ENCODE measurements around the gene TSACC.

The TSACC gene

DNA sequence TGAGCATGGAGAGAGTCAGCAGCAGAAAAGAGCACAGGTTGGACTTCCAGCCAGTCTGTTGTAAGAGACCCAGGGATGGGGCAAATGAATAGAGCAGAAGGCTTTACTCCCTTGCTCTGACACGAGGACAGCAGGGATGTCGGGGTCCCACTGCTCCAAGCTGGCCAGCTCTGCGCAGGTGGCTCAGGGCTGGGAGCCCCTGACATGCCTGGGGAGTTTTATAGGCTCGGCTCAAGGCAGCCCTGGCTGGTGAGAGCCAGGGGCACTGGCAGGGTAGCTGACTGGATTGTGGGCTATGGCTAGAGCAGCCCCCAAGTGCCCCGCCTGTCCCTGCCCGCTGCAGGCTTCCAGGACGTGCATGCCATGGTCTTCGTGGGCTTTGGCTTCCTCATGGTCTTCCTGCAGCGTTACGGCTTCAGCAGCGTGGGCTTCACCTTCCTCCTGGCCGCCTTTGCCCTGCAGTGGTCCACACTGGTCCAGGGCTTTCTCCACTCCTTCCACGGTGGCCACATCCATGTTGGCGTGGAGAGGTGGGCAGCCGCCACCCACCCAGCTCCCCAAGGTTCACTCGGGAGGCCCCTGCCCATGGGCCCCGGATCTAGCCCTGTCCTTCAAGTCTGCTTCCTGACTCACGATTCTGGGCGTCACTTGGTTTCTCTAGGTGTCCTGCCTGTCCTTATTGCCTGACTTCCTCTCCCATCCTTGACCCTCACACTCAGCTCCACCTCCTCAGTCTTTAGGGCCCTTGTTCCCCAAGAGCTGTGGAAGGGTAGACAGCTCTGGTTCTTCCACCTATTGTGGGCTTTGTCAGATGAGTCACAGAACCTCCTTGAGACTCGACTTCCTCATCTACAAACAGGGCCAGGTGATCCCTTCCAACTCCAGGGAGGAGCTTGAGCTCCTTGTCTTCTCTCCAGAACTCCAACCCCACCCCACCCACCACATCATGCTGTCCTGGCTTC lies 38.9 kb downstream of the TSACC start:
- no peak for DNase-seq

DNA sequence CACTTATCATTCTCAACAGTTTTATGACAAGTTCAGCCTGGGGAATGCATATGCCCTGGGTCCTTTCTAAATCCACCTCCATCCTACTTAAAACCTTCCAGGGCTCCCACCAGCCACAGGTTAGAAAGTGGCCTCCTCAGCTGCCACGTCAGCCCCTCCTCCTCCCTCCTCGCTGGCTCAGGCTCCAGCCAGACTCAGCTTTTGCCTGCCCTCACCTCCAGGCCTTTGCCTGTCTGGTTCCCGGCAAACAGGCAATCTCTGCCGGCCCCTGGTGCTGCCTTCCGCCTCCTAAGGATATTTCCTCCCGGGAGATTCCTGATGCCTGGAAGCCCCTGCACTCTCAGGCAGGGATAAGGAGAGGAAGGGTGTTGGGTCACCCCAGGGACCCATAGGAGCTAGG lies 40.2 kb downstream of the TSACC start:
- DNase-seq: no peak

DNA sequence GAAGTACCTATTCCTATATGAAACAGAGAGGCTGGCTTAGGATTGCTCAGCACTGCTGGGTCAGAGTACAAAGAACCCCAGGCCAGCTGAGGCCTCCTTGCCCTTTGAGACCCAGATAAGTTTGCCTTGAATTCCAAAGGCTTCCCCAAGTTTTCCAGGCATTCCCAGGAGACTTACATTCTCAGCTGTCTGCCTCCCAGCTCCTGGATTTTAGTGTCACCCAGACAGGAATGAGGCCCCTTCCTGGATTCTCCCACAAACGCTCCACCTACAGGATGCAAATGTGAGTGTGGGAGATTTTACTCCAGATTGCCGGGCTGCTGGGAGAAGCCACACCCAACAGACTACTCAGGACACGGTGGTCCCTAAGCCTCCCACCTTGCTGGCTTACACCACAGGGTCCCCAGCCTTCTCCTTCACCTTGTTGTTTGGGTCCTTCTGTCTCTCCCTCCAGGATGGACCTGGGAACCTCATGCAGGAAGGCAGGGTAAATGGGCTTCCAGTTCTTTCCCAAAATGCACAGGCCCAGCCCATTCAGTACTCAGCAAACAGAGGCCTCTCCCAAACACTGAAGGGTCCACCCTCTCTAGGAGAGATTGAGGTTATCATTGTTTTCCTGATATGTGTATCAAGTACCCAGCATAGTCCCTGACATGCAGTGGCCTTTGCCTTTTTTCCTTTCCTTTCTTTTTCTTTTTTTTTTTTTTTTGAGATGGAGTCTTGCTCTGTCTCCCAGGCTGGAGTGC lies 41.3 kb downstream of the TSACC start:
- peak; percentile 55 for DNase-seq

DNA sequence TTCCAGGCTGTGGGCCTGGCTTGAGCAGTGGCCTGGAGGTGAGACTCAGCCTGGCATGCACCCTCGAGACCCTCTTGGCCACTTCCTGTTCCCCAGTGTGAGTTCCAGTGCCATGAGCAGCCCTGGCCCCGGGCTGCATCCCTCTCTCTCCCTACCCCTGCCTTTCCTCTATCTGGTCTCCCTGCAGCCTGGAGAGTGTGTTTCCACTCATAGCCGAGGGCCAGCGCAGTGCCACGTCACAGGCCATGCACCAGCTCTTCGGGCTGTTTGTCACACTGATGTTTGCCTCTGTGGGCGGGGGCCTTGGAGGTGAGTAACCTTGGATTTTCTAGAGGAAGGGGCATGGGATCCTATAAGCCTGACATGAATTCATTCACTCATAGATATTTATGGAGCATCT lies 44.2 kb downstream of the TSACC start:
- no peak for DNase-seq

DNA sequence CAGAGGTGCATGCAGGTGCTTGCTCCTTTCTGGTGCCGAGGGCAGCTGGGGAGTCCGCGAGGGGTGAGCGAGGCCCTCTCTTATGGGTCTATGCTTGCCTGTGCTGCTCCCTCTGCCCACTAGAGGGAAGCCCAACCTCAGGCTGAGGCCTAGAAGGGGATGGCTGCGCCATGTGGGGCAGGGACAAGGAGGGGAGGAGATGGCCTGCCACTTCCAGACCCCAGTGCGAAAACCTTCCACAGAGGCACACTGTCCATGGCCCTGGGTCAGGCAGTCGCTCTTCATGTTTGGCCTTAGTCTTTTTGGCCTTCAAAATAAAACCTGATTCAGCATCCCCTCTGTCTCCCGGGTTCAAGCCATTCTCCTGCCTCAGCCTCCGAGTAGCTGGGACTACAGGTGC lies 44.7 kb downstream of the TSACC start:
- DNase-seq: peak; percentile 52

DNA sequence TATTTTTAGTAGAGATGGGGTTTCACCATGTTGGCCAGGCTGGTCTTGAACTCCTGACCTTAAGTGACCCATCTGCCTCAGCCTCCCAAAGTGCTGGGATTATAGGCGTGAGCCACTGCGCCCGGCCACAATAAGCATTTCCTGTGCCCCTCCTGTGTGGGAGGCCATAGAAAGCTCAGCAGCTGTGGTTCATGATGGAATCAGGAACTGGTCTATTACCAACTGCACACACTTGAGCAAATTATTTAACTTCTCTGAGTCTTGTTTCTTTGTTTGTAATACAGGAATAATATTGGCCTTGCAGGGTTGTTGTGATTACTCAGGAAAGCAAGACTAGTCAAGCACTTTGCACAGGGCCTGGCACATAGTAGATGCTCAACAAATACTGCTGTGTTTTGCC lies 45.7 kb downstream of the TSACC start:
- DNase-seq: no peak

DNA sequence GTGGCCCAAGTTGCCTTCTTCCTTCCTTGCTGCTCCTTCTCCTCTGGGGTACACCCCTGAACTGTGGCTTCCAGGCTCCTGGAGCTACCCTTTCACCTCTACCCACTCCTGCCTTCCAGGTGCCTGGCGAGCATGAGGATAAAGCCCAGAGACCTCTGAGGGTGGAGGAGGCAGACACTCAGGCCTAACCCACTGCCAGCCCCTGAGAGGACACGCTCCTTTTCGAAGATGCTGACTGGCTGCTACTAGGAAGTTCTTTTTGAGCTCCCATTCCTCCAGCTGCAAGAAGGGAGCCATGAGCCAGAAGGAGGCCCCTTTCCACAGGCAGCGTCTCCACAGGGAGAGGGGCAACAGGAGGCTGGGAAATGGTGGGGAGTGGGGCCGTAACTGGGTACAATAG lies 46.3 kb downstream of the TSACC start:
- DNase-seq: no peak

DNA sequence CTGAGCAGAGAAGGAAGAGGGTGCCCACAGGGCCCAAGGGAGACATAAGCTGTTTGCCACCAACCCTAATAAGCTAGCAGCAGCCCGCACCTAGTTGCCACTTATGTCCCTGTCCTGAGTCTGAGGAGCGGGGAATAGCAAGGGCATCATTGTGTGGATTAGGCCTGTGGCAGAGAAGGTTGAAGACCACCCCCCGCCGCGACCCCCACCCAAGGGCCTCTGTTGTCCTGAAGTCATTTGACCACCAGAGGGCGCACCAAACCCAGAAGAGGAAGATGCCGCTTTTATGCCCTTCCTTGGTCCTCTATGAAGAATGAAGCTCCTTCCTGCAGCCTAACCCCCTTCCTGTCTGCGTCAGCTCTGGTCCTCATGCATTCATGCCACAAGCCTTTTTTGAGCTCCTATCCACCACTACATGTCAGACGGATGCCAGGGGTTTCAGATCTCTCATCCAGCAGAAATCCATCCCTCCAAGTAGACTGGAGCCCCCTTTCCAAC lies 47.3 kb downstream of the TSACC start:
- DNase-seq: peak; percentile 74

DNA sequence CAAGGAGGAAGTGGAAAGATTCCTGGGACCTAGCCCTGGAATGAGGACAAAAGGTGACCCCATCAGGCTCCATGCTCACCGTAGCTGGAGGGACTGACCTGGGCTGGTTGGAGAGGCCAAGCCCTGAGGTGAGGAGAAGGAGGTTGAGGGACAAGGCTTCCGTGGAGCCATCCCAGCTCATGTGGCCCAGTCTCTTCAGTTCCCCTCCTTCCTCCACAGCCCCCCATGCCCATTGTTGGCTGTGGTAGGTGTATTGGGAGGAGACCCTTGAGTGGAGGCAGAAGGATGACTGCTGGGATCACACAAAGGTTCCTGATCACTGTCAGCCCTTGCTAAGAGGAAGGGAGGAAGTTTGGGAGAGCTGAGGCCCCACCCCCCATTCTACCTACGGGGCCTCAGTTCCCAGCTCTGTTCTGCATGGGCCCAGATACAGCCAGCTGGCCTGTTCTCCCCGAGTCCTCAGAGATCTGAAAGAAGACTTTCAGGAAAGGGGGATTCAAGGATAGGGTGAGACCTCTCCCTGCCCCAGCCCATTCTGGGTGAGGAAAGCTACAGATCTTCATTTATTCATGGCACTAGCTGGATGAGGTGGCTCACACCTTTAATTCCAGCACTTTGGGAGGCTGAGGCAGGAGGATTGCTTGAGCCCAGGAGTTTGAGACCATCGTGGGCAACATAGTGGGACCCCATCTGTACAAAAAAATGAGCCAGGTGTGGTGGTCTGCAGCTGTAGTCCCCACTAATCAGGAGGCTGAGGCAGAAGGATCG lies 48.0 kb downstream of the TSACC start:
- no peak for DNase-seq

DNA sequence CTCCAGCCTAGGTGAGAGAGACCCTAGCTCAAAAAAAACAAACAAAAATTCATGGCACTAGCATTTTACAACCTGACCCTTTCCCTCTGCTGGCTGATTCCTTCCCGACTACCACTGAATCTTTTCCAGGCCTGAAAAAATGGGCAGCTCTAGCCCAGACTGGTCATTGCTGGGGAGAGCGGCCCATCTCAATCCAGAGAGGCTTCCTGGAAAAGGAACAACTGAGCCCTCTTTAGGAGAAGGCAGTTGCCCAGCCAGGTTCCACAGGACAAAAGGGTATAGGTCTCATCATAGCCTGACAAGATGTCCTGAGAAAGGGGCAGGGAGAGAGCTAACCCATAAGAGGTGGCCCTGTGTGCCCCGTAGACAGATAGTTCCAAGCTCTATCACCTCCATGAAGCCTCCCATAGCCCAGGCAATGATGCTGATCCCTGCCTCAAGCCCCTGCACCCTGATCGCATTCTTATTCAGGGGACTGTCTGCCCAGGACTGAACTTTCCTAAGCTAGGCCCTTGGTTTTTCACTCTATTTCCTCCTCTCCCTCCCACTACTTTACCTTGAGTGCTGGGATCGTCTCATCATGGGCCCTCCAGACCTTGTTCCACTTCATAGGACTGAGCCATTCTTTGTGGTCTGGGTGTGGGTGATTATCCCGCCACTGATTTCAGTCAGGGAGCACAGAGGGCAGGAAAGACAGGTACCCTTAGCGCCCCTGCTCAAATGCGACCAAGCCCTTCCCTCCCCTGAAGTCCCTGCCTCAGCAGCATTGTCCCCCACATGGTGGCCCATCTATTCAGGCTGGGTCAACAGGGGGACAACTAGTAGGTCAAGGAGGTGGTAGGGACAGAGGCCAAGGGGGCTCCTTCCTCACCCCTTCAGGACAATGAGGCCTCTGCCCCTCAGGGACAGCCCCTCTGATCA lies 48.9 kb downstream of the TSACC start:
- no peak for DNase-seq

DNA sequence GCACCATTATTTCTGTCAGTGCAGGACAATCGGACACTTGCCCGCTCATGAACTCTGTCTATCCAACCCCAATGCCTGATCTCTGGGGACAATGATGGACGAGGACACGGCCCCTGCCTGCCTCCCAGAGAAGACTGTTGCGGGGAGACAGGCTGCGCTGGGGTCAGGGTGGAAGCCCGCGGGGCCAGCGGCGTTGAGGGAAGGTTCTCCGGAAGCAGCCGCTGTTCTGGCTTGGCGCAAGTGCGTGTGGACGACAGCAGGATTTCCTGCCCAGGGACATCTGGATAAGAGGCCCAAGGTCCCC lies 49.5 kb downstream of the TSACC start:
- DNase-seq: no peak

DNA sequence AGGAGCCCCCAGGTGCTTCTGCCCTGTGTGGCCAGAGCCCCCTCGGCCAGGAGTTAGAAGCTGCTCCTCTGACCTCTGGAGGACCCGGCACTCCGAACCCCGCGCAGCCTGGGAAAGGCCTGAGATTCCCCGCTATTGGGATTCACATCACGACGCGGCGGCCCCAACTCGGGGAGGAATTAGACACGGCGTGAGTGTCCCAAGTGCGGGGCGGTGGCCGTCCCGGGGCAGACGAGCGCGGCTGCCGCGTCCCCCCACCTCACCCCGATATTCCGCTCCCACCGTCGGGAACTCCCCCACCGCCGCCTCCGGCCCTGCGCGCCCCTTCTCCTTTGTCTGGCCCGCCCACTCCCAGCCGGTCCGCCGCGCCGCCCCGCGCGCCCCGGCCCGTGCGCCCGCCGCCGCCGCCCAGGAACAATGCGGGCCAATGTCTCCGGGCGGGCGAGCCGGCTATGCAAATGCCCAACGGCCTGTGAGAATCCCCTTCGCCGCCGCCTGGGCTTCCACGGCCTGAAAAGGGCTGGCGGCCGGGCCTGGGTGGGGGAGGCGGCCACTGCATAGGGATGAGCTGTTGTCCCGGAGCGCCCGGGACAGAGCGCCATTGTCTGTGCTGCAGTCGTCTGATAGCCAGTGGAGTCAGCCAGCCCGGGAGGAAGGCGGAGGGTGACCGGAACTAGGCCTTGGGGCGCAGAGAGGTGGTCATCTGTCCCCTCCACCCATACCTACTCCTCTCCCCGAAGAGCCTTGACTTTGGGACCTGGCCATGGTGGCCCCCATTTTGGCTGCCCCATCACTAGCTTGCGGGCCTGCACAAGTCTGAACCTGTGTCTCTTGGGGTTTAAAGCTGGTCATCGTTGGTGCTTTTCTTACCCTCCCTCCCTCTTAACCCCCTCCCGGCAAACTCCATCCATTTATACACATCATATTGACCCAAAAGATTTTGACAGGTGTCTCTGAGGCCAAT lies 50.1 kb downstream of the TSACC start:
- DNase-seq: no peak

DNA sequence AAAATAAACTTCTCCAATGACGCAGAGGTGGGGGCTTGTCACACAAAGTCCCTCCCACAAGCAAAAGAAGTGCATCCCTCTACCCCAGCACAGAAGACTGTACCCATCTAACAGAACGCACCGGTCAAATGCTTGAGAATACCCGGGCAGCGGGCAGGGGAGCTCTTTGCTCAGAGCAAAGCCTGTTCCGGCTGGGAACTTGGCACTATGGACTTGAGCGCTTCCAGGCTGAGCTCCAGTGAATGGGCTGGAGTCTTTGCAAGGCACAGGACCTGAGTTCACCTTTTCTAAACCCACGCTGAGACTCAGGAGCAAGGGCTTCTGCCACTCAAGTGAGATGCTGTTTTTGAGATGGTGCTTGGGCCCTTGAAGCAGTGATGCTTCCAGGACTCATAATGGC lies 51.0 kb downstream of the TSACC start:
- DNase-seq: no peak

DNA sequence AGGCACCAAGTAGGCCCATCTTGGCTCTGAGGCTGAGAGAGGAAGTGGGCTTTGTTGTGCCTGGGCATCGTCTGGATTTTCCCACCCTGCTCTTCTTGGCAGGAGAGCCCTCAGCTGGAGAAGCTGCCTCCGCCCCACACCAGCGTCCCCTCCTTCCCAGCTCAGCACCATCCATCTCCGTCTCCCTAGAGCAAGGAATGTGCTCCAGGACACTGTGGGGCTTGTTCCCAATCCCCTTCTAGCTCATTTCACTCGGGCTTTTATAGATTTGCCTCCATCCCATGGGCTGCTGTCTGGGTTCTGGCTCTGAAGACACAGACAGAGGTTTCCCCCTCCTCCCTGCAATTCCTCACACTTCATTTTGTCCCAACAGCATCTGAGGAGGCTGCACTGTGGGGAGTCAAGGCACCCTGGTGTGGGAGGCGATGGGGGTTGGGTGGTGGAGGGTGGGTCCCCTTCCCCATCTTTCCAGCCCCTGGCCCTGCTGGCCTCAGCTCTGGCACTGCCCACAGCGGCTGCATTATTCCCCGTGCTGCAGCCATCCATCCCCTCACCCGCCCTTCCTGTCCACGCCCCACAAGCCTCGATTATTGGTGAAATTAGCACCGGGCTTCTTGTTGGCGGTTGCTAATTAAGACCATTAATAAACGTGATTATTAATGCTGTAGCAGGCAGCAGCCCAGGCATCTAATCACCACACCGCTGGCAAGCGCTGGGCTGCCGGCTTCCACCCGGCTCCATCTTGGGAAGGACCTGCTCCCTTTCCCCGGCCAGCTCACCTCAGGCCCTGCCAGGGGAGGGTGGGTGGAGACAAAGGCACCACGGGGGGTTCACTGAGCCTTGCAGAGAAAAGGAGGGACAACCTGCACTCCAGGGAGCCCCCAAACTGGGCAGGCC lies 52.4 kb downstream of the TSACC start:
- no peak for DNase-seq

DNA sequence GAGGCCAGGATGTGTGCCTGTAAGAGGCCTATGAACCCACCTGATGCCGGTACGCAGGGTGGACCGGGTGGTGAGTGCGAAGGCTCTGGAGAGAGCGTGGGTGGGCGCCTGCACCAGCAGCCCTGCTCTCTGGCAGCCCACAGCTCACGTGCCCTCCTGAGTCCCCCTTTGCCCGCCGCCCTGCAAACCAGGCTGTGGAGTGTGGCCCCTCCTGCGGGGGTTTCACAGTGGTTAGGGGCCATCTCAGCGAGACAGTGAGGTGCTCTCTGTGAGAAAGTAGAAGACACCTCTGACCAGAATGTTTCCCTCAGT lies 53.0 kb downstream of the TSACC start:
- DNase-seq: no peak

DNA sequence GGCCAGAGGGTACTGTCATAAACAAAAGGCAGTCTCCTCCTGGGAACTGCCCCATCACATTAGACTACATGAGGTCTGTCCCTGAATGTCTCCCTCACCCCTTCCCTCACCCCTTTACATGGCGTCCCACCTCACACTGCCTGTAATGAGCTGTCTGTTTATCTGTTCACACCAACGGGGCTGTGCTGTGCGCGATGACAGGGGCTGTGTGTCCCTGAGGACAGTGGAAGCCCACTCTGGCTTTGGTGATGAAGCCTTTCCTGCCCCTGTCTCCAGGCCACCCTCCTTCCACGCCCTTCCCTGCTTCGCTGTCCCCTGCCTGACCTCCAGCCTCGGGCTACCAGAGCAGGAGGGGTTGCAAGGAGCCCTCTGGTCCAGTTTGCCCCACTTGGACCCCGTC lies 53.4 kb downstream of the TSACC start:
- no peak for DNase-seq

DNA sequence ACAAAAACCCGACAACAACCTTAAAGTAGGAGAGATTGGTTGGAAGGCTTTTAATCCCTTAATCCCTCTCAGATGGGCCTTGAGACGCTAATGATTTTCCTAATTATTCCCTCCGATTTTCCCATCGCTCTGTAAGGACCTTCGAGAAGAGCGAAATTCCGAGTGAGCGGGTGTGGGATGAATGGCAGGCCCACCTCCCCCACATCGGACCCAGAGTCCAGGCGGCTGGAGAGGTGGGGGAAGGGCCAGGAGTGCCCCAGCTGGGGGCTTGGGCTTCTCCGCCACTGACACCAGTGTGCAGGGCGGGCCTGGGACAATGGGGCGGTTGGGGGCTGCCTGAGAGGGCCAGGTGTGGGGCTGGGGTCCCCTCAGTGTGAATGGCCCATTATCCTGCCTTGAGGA lies 54.1 kb downstream of the TSACC start:
- DNase-seq: no peak

DNA sequence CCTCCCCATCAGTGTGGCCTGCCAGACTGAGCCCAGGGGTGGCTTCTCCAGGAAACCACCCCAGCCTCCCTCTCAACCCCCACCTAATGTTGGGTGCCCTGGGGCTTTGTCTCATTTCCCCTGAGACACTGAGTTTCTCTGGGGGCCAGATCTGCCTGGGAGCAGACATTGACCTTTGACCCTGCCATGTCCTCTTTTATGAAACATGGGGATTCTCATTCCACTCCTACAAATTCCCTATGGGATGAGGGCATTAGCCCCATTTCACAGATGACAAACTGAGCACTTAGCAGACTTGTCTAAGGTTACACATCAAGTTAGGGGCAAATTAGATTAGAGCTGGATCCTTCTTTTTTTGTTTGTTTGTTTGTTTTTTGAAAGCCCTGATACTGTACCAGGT lies 54.8 kb downstream of the TSACC start:
- no peak for DNase-seq

DNA sequence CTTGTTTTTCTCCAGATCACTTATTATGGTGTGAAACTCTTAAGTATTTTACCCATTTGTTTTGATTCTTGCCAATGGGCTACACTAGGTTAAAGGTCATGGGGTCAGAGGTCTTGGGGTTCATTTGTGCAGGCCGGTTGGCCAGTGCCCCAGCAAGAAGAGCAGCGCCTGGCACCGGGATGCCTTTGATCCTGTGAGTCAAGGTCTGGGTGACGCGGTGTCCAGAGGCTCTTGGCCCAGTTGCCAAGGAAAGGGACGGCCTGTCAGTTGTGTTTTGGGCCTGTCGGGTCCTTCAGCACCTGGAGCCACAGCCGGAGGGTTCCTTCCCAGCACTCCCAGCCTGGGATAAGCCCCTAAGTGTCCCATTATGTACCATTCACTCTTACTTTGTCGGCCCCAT lies 55.8 kb downstream of the TSACC start:
- no peak for DNase-seq

DNA sequence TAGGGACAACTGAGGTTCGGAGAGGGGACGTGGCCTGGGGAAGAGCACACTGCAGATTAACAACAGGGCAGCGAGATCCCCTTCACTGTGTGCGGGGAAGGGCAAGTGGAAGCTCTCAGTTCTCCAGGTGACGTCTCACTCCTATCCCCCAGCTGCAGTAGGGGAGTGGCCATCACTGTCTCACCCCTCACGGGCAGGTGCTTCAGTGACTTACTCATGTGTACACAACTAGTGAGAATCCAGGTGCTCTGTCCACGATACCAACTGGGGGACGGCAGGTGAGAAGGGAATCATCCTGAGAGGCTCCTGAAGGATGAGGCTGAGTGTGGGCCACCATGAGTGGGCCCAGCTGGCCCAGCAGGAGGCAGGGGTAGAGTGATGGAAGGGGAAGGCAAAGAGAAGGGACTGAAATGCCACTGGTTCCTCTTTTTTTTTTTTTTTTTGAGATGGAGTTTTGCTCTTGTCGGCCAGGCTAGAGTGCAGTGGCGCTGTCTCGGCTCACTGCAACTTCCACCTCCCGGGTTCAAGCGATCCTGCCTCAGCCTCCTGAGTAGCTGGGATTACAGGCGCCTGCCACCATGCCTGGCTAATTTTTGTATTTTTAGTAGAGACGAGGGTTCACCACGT lies 56.6 kb downstream of the TSACC start:
- no peak for DNase-seq
